Left renal pelvis (tissue), 4 donors: Measurements from ENCODE around the gene AARS2. TPM values are rescaled to one million over a fixed set of nuclear protein-coding genes. Genes with fewer than 3 reads are reported as not detected.

ENCODE experiments used
- DNase-seq, 4 donors: peaks; one replicate each; pipeline ENCODE4 v3.0.0-alpha.2; 2013; ENCODE audit warnings: low read depth in 4 of 4, low spot score in 3 of 4
- polyA plus RNA-seq, 4 donors: library from polyadenylated mRNA; unstranded; fragments of 120-200 nt; gene quantifications; one replicate each; pipeline ENCODE4 v1.2.1, GENCODE V29; 2013; ENCODE audit not compliant: insufficient read length in 4 of 4

The AARS2 gene
- polyA plus RNA-seq, 4 donors = 11.1 to 21.8 (median 14.5) TPM

DNA sequence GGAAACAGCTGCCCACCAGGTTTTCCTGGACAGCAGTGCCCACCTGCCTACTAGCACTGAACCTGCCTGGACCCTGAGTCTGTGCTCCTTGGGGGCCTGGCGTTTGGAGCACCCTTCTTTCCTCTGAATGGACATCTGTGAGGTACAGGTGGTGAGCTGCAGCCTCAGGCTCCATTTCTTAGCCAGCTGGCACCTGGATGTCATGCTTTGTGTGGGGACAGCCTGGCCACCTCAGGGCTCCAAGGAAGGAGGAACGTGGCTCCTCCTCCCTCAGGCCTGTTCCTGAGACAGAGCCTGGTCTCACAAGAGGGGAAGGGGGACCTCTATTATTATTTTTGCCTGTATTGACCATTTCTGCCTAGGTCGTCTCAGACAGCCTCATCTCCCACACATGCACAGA, 34.8 kb downstream of the AARS2 start:
- no peak for DNase-seq

- DNase-seq = no peak
Observed at GRCh38 chr6:44277763-44278162, 35.4 kb downstream of the AARS2 start.

DNA sequence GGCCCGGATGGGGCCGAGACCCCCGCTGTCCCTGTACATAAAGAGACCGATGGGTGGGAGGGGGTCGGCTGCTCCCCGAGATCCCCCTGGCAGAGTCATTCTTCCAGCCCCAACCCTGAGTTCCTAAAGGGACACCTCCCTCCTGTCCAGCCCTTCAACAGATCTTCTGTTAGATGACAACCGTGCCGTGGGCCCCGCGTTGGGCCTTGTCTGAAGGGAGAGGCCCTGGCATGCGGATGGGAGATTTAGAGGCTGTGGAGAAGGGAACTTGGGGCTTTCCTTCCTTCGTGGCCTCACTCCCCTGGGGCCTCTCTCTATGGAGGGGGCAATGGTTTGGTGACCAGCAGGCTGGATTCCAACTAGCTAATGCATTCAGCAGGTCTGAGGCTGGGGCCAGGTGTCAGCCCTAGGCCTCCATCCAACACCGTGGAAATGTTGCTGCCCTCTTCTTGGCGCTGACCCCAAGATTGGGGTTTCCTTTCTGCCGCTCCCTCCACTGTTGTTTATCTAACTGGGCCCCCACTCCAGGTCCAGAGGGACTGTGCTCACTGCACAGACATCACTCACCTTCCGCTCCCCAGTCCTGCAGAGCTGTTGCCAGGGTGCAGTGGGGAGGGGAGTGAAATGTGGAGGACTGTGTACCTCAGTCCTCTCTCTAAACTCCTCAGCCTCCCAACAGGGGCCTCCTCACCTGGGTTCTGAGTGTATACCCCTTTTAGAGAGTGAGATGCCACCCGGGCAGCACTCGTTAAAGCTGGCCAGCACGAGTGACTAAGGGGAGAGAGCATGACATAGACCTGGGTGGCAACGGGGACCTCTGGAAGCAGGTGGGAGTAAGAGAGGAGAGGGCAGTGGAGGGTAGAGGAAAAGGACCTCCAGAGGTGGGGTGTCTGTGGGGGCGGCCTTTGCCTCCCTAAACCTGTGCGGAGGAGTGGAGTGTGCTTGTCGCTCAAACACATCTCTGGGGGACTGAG, 36.2 kb downstream of the AARS2 start:
- DNase-seq = no peak

DNA sequence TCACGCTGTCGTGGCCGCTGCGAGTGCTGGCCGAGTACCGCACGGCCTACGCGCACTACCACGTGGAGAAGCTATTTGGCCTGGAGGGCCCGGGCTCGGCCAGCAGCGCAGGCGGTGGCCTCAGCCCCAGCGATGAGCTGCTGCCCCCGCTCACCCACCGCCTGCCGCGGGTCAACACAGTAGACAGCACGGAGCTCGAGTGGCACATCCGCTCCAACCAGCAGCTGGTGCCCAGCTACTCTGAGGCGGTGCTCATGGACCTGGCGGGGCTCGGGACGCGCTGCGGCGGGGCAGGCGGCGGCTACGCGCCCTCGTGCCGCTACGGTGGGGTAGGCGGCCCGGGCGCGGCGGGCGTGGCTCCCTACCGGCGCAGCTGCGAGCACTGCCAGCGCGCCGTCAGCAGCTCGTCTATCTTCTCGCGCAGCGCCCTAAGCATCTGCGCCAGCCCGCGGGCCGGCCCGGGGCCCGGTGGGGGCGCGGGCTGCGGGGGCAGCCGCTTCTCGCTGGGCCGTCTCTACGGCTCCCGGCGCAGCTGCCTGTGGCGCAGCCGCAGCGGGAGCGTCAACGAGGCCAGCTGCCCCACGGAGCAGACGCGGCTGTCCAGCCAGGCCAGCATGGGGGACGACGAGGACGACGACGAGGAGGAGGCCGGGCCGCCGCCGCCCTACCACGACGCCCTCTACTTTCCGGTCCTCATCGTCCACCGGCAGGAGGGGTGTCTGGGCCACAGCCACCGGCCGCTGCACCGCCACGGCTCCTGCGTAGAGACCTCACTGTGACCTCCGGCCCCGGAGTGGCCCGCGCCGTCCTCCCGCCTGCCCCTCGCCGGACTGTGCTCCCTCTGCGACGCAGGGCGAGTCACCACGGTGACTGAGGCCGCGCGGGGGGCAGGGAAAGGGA, 37.1 kb downstream of the AARS2 start:
- no peak for DNase-seq

- no peak for DNase-seq
Observed at GRCh38 chr6:44275271-44275748, 37.8 kb downstream of the AARS2 start.

- no peak for DNase-seq
Observed at GRCh38 chr6:44273617-44274016, 39.5 kb downstream of the AARS2 start.

GRCh38 chr6:44272999-44273566, 40.1 kb downstream of the AARS2 start:
- no peak for DNase-seq

DNA sequence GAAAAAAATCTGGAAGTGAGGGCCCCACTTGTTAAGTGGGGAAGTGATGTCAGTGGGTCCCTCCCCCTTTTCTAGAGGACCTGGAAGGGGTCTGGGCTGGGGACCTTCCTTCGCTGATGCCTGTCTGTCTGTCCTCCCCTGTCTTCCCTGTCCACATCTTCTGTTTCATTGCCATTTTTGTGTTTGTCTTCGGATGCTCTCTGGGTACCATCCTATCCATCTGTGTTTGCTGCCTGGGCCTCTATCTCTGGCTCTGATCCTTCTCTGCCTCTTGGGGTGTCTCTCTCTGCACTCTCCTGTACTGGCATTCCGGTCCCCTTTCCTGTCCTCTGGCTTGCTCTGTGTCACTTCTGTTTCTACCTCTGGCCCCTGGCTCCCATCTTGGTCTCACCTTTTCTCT, 40.6 kb downstream of the AARS2 start:
- DNase-seq = no peak

- no peak for DNase-seq
Observed at GRCh38 chr6:44271914-44272313, 41.2 kb downstream of the AARS2 start.

GRCh38 chr6:44271406-44271723, 41.8 kb downstream of the AARS2 start:
- no peak for DNase-seq

- no peak for DNase-seq
Observed at GRCh38 chr6:44270526-44271405, 42.4 kb downstream of the AARS2 start.

GRCh38 chr6:44269921-44270525, 43.1 kb downstream of the AARS2 start, which contains the start of gene TMEM151B:
TMEM151B (plus strand) TSS chr6:44270450; CDS start chr6:44270743, 293 bp downstream.
- no peak for DNase-seq

GRCh38 chr6:44269178-44269920, 43.8 kb downstream of the AARS2 start:
- no peak for DNase-seq

DNA sequence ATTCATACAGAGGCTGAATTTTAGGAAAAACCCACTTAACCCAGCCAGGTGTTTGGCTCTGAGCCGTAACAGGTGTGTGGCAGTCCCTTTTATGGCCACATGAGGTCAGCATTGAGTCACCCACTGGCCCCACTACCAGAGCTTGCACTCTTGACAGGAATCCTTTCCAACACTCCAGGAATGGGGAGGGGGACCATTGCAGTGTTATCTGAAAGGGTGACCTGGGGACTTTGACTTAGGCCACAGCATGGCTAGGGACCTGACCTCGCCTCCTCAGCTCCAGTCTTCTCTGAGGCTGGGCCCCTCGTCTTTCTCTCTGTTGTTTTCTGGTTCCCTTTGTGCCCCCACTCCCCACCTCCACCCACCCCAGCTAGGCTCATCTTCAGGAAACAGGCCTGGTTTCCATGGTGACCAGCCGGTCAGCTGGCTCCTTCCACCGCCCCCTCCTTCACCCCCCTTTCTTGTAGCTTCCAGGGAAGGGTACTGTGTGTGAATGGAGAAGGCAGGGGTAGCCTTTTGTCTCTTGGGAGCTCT, 45.0 kb downstream of the AARS2 start:
- DNase-seq = no peak

DNA sequence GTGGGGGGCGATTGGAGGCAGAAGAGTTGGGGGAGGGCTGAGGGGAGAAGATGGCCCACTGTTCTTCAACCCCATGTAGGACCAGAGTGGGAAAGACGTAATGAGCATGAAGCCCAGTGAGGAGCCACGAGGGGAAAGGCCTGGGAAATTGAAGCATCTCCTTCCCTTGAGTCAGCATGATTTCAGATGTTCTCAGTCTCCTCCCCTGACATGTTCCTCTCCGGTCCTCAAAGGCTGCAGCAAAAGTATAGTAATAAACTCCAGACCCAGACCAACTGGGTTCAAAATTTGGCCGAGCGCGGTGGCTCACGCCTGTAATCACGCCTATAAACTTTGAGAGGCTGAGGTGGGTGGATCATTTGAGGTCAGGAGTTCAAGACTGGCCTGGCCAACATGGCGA, 45.9 kb downstream of the AARS2 start:
- DNase-seq = no peak

DNA sequence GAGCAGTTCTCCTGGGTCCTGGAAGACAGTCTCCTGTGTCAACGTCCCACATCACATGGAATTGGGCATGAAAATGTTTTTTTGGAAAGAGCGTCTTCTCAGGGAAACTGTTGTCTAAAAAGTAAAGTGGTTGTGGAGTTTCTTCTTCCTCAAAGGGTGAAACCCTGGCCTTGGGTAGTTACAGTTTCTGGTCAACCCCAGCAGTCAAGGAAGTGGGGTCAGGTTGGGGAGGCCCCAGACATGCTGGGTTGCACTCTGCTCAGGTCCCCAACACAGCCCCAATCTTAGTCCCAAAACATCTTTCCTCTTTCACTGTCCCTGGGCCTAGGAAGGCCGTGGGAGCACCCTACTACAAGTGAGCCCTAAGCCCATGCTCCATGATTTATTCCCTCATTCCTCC, 46.8 kb downstream of the AARS2 start:
- DNase-seq = no peak

- no peak for DNase-seq
Observed at GRCh38 chr6:44265722-44266233, 47.4 kb downstream of the AARS2 start.

DNA sequence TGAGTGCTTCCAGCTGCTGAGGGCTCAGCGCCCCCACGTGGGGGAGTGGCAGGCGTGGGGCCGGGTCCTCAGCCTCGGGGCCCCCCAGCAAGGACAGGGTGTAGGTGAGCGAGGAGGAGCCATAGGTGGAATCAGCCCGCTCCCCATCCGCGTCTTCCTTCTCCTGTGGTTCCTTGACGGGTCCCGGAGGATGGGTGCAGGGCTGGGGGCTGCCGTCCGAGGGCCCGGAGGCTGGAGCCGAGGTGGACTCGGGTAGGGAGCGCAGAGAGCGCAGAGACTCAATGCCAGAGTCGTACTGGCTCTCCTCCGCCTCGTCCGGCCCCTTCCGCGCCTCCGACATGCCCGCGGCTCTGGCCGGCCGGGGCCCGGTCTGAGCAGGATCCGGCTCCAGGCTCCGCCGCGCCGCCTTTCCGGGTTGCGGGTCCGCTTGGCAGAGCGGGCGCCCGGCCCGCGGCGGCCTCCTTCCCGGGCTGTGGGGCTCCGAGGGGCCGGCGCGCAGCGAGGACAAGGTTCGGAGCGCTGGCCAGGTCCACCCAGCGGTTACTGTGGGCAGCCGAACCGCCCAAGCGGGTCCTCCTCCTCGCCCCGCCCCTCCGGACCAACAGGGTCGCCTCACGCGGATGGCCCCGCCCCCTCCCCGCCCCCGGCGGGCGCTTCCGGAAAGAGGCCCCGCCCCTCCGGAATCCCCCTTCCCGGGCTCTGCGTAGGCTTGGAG, 48.0 kb downstream of the AARS2 start, which contains the start of gene NFKBIE:
Gene NFKBIE, minus strand, starts transcription at position 545 of the 715 bp plus-strand sequence. Its CDS starts 205 bp downstream, at position 340.
- DNase-seq = peak in 3 of 4 donors; percentile 83 to 85 (median 84)
